Measurements from ENCODE around the gene SKAP2.

Gene SKAP2

GRCh38 chr7:26629696-26630095 lies 234.7 kb downstream of the SKAP2 start:
- no peak for FAIRE-seq

- no peak for FAIRE-seq
Measured at GRCh38 chr7:26627891-26628341, 236.5 kb downstream of the SKAP2 start.

GRCh38 chr7:26627221-26627620 lies 237.2 kb downstream of the SKAP2 start:
- FAIRE-seq: no peak

GRCh38 chr7:26626687-26627086 lies 237.7 kb downstream of the SKAP2 start:
- FAIRE-seq: no peak

- no peak for FAIRE-seq
Measured at GRCh38 chr7:26626156-26626555, 238.2 kb downstream of the SKAP2 start.

GRCh38 chr7:26625286-26625685 lies 239.1 kb downstream of the SKAP2 start:
- FAIRE-seq: no peak

GRCh38 chr7:26624839-26625238 lies 239.6 kb downstream of the SKAP2 start:
- FAIRE-seq: no peak

- FAIRE-seq: no peak
Measured at GRCh38 chr7:26624431-26624830, 240.0 kb downstream of the SKAP2 start.

GRCh38 chr7:26620352-26620751 lies 244.0 kb downstream of the SKAP2 start:
- FAIRE-seq: no peak

- no peak for FAIRE-seq
Measured at GRCh38 chr7:26619348-26619984, 244.9 kb downstream of the SKAP2 start.

GRCh38 chr7:26618898-26619297 lies 245.5 kb downstream of the SKAP2 start:
- FAIRE-seq: no peak

GRCh38 chr7:26618449-26618848 lies 245.9 kb downstream of the SKAP2 start:
- no peak for FAIRE-seq

Measured in A204.1 (cell line).